Thoracic aorta endothelial cell (primary cell): ENCODE results near the gene SCUBE2. TPM values are rescaled to one million over a fixed set of nuclear protein-coding genes. Genes with fewer than 3 reads are reported as not detected.

Source experiments
- small RNA-seq: library from RNA; depleted of rRNA; stranded (forward); fragments of <200 nt; gene quantifications from one replicate; pipeline ENCODE3, GENCODE V24; 2012
- total RNA-seq: library from RNA; depleted of rRNA; stranded (reverse); fragments of >200 nt; gene quantifications from 2 replicates; pipeline ENCODE4 v1.2.3, GENCODE V29; 2012

The SCUBE2 gene
- total RNA-seq = 0.50 and 0.80 TPM in 2 replicates

DNA sequence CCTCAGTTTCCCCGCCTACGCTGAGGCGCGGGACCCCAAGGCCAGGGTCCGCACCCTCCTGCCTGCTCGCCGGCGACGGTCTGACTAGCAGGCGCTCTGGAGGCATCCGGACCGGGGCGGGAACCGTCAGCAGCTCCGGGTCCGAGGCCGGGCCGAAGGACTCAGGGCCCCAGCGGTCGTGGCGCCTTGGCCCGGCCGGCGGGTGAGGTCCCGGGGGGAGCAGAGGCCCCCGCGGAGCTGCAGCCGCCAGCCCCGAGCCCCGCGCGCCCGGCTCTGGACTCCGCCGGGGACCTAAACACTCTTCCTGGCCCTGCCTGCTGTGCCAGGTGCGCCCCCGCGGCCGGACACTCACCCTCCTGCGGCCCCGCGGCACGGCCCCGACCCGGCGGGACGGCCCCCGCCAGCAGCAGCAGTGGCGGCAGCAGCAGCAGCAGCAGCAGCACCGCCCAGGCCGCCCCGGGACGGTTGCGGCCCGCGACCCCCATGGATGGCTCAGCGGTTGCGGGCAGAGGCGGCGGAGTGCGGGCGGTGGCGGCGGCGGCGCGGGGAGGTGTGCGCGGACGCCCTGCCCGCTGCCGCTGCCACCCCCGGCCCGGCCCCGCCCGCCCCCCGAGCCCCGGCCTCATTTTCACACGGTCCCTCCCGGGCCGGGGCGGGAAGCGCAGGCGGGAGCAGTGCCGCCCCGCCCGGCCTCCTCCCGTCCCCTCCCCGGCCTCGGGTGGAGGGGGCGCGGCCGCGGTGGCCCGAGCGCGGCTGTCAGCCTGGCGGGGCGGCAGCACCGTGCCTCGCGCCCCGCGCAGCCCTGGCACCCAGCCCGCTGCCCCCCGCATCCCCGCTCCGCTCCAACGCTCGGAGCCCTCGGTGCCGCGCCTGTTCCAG, at the start of gene SCUBE2:
Gene SCUBE2, minus strand, starts transcription at position 556 of the 879 bp plus-strand sequence. Its CDS starts 71 bp downstream, at position 485.

GRCh38 chr11:9003573-9004182, 87.7 kb downstream of the SCUBE2 start, which contains the start of gene NRIP3:
TSS of gene NRIP3 (minus strand) at chr11:9004001. CDS start at chr11:9003935, 66 bp downstream.

Small RNA genes within 50 kb of the gene (small RNA-seq; reads per million reads assigned to genes)
- gene MIR5691 = not detected

Other genes with a start within 250 kb of the SCUBE2 start
- gene AKIP1, start 180.4 kb downstream of the SCUBE2 start, total RNA-seq = 18.3 and 21.9 TPM in 2 replicates
- gene C11orf16, start 158.7 kb downstream of the SCUBE2 start, total RNA-seq = not detected in 2 replicates
- not detected in 2 replicates for gene ASCL3, start 148.6 kb downstream of the SCUBE2 start, total RNA-seq
- 36.1 and 39.4 TPM in 2 replicates for gene TMEM9B, start 127.2 kb downstream of the SCUBE2 start, total RNA-seq
- 16.9 and 20.0 TPM in 2 replicates for gene NRIP3, start 87.6 kb downstream of the SCUBE2 start, total RNA-seq
- 136 and 138 TPM in 2 replicates for gene DENND5A, start 173.8 kb upstream of the SCUBE2 start, total RNA-seq
- gene TMEM41B, start 223.0 kb upstream of the SCUBE2 start, total RNA-seq = 42.2 and 50.9 TPM in 2 replicates